ENCODE results near the gene TPD52L3.

DNA sequence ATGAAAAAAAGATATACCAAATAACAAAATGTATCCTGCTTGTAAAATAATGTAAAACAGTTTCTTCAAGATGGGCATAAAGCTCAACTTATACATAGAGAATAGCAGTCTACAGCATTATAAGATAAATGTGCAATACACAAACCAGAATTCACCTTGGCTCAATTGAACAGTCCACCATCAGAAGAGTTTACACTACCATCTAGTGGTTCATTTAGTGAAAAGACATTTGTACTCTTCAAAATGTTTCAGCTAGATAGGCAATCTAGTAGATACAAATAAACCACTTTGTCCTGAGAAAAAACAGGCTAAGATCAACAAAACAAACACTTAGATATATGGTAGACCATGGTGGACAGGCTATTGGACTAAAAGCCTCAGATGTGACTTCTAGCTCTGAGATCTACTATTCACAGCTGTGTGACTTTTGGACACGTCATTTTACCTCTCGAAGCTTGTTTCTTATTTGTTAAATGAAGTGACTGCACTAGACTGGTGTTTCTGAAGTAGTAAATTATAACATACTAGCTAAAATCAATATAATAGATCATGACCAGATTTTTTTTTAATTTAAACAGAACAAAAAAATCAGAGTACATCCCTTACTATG is 22.1 kb upstream of the TPD52L3 start:
- no peak for TF ChIP-seq POLR2AphosphoS5 (IDR thresholded peaks at IDR 0.05; ENCODE audit: low read depth, low read length)
- TF ChIP-seq, protein P1, sequence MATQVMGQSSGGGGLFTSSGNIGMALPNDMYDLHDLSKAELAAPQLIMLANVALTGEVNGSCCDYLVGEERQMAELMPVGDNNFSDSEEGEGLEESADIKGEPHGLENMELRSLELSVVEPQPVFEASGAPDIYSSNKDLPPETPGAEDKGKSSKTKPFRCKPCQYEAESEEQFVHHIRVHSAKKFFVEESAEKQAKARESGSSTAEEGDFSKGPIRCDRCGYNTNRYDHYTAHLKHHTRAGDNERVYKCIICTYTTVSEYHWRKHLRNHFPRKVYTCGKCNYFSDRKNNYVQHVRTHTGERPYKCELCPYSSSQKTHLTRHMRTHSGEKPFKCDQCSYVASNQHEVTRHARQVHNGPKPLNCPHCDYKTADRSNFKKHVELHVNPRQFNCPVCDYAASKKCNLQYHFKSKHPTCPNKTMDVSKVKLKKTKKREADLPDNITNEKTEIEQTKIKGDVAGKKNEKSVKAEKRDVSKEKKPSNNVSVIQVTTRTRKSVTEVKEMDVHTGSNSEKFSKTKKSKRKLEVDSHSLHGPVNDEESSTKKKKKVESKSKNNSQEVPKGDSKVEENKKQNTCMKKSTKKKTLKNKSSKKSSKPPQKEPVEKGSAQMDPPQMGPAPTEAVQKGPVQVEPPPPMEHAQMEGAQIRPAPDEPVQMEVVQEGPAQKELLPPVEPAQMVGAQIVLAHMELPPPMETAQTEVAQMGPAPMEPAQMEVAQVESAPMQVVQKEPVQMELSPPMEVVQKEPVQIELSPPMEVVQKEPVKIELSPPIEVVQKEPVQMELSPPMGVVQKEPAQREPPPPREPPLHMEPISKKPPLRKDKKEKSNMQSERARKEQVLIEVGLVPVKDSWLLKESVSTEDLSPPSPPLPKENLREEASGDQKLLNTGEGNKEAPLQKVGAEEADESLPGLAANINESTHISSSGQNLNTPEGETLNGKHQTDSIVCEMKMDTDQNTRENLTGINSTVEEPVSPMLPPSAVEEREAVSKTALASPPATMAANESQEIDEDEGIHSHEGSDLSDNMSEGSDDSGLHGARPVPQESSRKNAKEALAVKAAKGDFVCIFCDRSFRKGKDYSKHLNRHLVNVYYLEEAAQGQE (IDR thresholded peaks at IDR 0.05; ENCODE audit: insufficient read depth in 1 of 2, low read depth in 2 of 2, low read length in 2 of 2): no peak

All from PFSK-1 (cell line).